ENCODE results near the gene JADE2.

GRCh38 chr5:134526483-134527155 lies 1.1 kb downstream of the JADE2 start:
- TF ChIP-seq POLR2A (IDR thresholded peaks at IDR 0.05) (peak in 1 of 2 donors; percentile 56), CTCF (IDR thresholded peaks at IDR 0.05) (peak; percentile 36 to 69 (median 54))

Data from heart left ventricle (tissue), 13 donors.